Stimulated activated CD4-positive, alpha-beta T cell treated with anti-CD3 and anti-CD28 coated beads, Interleukin-2, amount 100 ng/mL, for 24 hours (primary cell): Measurements from ENCODE around the gene KPNB1.

Experiments
- DNase-seq, 2 donors: peaks; one replicate each; pipeline ENCODE4 v3.0.0-alpha.2; 2020

The KPNB1 gene

DNA sequence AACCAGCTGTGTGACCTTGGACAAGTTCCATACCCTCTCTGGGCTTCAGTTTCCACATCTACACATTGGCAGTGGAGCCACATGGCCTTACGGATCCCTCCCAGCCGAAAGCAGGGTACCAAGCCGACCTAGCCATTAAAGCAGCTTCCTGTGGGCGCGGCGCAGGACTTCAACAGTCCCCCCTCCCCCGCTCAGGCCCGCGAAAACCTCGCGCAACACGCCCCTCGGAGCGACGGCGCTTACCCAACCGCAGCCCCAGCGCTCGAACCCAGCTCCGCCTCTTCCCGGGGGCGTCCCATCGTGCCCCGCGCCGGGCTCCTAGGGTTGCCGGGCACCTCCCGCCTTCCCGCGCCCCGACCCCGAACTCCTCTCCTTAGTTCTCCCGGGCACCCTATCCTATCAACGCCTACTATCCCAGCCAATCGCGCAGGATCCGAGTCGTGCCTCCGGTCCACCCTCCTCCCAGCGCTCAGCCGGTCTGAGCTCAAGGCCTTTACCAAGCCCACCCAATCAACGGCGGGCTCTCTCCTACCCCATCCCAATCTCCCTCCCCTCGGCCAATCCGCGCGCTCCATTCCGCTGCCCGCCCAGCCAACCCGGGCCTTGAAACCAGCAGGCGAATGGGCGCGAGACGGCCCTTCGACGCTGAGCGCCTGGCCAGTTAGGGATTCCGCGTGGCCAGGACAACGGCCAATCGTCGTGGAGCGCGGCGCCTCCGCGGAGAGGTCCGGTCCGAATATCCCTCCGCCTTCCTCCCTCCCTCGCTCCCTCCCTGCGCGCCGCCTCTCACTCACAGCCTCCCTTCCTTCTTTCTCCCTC lies at the start of gene KPNB1:
Gene KPNB1, plus strand, starts transcription at position 767 of the 819 bp plus-strand sequence. CDS start 326 bp downstream, outside the sequence.
- peak; percentile 97 for DNase-seq

DNA sequence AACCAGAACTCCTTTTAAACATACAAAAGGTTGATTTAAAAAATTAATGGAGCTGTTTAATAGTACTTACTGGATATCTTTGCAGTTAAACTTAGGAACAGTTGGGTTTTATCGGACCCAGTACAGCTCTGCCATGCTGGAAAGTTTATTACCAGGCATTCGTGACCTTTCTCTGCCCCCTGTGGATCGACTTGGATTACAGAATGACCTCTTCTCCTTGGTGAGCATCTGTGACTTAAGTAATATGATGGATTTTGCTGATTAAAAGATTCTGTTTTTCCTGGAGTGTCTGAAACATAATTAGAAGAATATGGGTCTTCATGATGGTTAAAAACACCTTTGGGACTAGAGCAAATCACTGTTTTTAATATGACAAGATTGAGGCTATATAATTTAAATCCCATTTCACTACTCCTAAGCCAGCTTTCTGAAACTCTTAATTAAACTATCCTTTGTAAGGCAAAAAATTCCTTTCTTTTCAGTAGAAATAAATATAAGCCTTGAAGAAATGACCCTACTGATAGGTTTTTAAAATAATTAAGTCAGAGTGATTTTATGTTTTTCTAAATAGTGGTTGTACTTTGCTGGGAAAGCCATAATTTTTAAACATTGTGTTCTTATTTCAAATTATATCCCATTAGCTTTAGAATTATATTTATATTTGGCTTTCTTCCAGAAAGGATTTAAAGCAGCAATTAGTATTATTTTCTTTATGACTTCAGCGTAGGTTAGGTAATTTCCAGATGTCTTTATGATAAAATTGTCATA lies 45.7 kb upstream of the KPNB1 start:
- DNase-seq = no peak

DNA sequence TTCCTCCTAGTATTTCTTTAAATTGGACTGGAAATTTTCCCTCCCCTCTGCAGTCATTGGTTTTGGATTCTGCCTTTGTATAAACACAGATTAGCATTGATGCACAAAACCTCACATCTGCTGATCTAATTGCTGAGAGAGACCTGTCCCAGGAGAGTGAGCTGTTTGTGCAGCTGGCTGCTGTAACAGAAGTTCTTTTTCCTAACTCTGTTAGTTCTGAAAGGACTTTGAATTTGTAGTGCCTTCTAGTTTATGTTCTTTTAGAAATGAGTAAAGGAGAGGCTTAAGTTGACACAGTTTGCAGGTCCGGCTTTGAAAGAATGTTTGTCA lies 45.2 kb upstream of the KPNB1 start:
- DNase-seq = no peak

DNA sequence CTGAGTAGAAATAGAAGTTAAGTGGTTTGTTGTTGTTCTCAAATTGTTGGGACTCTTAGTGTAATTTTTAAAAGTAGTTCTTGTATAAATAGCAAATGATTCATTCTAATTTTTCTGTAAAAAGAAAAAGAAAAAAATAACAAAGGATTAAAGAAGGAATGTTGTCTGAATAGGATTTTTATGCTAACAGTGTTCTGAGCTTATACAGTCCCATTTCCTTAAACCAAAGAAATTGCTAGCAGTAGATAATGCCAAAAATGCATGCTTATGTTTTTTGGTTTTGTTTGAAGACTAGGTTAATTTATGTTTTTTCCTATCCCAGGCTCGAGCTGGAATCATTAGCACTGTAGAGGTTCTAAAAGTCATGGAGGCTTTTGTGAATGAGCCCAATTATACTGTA lies 44.7 kb upstream of the KPNB1 start:
- no peak for DNase-seq

DNA sequence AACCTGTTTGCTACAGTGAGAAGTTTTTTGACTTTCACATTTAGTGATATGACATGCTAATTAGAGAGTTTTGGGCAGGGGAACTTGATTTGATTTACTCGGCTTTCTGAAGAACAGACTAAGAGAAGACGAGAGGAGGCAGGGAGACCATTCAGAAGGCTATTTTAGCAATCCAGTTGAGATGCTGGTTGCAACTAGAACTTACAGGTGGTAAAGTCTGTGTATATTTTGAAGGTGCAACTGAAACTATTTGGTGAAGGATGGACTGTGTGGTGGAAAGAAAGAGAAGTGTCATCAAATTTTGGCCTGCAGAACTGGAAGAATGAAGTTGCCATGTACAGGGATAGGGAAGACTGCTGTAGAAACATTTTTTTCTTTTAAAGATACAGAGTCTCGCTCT lies 42.2 kb upstream of the KPNB1 start:
- no peak for DNase-seq

DNA sequence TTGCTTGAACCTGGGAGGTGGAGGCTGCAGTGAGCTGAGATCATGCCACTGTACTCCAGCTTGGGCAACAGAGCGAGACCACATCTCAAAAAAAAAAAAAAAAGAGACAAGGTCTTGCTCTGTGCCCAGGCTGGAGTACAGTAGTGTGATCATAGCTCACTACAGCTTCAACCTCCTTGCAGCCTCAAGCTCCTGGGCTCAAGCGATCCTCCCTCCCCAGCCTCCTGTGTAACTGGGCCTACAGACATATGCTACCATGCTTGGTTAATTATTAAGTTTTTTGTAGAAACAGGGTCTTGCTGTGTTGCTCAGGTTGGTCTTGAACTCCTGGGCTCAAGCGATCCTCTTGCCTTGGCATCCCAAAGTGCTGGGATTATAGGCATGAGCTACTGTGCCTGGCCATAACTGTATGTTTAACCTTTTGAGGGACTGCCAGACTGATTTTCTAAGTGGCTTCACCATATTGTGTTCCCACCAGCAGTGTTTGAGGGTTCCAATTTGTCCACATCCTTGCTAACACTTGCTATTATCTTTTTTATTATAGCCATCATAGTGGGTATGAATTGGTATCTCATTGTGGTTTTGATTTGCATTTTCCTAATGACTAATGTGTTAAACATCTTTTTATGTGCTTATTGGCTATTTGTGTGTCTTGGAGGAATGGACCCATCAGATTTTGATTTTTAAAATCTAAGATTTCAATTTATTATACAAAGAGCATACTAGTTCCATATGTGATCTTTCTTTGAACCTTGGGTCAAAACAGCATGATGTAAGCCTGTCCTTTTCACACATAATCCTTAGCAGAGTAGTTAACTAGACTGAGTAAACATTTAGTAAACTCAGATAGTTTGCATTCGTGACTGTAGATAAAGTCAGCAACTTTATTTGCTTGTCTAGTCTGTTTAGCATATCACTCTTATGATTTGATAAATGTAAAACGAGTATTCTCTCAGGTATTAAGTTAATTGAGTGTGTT lies 38.1 kb upstream of the KPNB1 start:
- DNase-seq = no peak

DNA sequence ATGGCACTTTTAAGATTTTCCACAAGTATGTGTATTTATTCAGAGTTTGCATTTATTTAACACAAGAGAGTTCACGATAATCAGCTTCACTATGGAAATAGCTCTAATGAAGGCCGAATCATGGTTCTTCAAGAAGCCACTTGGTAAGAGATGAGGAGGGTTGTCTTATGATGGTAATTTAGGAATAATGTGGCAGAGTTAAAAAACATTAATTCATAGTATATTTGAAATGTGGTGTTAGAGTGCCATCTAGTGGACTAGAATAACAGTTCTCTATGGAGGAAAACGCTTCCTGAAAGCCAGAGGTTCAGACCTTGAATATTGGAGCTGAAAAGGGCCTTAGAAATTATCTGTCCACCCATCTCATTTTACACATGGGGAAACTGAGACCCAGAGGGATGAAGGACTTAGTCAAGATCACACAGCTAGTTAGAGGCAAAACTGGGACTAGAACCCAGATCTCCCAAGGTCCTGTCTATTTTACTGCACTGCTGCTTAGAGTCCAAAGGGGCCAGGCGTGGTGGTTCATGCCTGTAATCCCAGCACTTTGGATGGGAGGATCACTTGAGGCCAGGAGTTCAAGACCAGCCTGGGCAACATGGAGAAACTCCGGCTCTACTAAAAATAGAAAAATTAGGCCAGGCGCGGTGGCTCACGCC lies 33.8 kb upstream of the KPNB1 start:
- no peak for DNase-seq

DNA sequence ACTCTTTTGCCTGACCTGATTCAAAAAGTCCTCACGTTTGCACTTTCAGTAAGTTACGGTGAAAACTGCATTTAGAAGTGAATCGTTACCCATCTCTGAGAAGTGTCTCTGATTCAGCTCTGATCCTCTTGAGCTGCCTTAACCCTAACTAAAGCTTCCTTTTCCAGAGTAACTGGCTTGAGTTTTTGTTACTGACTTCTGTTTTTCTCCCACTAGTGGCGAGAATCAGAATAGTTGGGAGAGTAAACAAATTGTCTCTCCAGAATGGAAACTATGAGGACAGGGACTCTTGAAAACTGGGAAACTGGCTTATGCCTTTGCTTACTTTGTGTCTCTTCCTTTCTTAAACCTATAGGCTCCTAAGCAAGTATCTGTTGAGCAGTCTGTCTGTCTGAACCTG lies 31.3 kb upstream of the KPNB1 start:
- DNase-seq = no peak

DNA sequence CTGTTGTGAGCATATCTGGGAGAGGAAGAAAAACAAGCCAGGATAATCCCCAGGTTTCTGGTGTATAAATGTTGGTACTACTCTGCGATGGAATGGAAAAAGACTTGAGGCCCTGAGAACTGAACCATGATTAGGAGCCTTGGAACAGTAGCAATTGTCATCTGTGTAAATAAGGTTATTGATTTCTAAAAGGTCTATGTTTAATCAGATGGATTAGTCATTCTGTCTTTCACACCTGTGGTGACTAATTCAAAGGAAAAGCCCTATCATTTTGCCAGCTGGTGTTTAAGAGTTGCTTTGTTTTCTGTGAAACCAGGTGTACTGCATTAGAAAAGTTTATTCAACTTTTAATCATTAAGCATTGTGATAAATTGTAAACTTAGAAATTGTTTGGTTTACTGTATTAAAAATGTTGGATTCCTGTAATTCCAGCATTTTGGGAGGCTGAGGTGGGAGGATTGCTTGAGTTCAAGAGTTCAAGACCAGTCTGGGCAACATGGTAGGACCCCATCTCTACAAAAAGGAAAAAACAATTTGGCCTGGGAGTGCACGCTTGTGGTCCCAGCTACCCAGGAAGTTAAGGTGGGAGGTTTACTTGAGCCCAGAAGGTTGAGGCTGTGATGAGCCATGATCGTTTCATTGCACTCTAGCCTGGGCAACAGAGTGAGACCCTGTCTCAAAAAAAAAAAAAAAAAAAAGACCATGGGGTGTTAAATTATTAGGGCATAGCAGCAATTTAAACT lies 29.0 kb upstream of the KPNB1 start:
- no peak for DNase-seq

DNA sequence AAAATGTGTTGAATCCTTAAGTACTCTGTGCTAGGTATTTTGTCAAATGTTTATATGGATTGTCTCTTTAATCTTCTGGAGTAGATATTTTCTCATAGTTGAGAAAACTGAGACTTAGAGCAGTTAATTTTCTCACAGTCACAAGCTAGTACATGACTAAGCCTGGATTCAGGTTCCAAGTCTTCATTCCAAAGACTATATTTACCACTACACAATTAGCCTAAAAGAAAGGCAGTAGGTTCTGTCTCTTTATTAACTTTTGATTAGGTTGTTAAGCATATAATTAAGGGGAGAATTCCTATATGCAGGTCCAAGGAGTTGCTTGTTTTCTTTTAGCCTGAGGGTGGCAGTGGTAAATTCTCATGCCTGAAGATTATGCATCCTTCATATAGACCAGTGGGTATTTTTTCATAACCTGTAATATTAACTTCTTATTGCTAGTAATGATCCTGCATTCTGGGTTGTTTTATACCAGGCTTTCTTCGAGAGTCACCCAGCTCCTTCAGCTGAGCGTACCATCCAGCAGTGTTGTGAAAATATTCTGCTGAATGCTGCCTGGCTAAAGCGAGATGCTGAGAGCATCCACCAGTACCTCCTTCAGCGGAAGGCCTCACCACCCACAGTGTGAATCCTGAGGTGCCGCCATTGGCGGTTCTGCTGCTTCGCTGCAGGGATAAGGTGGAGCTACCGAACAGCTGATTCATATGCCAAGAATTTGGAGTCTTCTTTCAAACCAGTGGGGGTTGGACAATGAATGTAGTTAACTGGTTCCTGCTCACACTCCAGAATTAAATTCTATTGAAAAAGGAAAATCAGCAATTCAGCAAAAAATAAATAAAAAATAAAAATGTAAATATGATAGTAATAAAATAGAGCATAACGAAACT lies 28.2 kb upstream of the KPNB1 start:
- DNase-seq = no peak

DNA sequence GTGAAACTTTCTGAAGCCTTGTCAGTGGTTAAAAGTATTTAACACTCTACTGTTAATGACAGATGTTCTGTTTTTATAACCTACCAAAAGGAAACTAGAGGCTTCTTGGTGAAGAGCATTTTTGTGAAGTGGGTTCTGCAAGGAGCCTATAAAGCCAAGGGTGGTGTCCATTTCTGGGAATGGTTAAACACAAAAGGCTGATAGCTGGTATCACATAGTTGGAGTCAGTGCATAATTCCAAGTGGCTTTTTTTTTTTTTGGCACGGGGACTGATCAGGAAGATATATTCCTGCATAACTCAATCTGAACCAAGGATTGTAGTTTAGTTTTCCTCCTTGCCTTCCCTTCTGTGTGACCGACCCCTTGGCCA lies 27.6 kb upstream of the KPNB1 start:
- DNase-seq = no peak

DNA sequence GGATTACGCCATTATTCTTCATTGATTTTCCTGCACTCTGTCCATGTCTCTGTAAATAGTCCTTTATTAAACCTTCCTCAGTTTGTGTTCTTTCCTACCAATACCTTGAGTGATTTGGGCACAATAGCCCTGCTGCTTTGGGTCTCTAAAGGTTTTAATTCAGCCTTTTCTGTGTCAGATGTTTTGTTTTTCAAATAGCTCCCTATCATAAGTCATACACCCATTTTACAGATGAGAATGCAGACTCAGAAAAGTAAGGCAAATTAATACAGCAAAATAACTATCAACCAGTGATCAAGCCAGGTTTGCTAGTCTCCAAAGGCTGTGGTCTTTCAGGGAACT lies 25.0 kb upstream of the KPNB1 start:
- DNase-seq = no peak

DNA sequence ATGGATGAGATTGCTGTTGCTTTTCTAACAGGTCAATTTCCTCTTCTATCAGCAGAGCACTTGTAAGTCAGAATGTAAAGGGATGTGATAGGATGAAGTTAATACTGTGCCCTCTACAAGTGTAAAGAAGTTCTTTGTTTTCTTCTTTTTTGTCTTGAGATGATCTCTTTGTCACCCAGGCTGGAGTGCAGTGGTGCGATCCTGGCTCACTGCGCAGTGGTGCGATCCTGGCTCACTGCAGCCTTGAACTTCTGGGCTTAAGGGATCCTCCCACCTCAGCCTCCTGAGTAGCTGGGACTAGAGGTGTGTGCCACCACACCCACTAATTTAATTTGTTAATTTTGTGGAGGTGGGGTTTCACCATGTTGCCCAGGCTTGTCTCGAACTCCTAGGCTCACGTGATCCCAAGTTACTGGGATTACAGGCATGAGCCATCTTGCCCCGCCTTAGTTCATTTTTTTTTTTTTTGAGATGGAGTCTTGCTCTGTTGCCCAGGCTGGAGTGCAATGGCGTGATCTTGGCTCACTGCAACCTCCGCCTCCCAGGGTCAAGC lies 21.6 kb upstream of the KPNB1 start:
- no peak for DNase-seq

DNA sequence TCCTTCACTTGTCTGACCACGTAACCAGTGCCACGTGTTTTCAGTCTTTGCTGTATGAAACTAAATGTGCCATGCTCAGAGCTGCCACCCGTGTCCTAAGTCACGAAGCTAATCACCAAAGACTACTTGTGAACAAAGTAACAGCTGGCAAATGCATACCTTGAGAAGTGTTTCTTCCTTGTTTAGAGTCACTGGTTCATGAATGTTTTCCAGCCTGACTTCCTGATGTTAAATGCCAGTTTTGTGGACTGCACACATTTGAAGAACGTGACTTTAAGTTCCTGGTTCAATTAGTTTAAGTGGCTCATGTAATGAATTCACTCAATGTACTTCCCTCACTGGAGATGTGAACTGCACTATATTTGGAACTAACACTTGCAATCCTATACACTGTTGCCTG lies 19.9 kb upstream of the KPNB1 start:
- DNase-seq = no peak

DNA sequence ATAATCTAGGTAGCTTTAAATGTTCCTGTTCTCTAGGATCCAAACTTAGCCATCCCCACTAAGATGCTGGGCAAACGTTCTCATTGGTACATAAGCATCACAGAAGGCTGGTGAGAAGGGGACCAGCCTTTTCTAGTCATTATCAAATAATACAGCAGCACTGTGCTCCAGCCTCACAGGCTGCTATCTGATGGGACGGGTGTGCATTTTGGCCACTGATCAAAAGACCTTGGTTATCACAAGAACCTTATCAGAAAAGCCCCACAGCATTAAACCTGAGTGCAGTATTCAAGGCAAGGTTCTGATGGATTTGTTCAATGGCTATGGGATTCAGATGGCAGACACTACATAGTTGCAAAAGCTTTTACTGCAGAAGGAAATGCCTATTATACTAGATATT lies 19.1 kb upstream of the KPNB1 start:
- no peak for DNase-seq

DNA sequence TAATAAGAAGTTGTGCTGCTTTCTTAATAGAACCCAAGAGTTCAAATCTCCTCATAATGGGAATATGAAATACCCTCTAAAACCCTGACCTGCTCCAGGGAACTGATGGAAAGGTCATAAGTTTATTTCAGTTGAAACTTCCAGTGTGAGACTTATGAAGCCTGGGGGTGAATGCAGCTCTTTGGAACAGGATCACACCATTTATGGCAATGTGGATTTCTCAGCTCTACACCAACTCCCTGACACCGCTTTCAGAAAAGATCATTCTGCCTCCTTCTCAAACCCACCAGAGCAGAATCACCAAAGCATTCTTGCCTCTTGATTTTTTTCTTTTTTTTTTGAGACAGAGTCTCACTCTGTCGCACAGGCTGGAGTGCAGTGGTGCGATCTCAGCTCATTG lies 16.7 kb upstream of the KPNB1 start:
- DNase-seq = no peak

DNA sequence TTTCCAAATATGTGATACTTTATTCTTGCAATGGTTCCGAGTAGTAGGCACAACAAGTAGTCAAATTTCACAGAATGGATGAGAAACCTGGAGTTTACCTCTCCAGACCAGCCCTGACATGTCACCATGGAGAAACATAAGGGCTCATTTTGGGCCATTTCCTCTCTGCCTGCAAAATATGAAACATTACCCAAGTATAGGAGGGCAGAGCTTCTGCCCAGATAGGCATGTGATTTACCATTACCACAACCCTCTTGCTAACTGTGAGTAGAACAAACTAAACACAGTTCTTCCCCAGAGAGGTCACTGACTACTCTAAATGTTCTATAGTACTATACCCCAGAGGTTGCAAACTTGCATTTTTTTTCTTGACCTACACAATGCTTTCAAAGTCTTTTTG lies 15.7 kb upstream of the KPNB1 start:
- DNase-seq = no peak

DNA sequence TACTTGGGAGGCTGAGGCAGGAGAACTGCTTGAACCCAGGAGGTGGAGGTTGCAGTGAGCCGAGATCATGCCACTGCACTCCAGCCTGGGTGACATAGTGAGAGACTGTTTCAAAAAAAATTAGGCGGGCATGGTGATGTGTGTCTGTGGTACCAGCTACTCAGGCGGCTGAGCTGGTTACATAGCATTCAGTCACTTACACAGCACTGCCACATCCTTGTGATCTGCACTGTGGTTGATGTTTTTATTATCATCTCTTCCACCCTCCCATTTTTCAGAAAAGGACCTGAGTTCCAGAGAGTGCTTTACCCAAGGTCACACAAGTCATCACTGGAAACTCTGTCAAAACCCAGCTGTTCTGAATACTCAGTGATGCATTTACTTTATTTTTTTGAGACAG lies 14.8 kb upstream of the KPNB1 start:
- no peak for DNase-seq

DNA sequence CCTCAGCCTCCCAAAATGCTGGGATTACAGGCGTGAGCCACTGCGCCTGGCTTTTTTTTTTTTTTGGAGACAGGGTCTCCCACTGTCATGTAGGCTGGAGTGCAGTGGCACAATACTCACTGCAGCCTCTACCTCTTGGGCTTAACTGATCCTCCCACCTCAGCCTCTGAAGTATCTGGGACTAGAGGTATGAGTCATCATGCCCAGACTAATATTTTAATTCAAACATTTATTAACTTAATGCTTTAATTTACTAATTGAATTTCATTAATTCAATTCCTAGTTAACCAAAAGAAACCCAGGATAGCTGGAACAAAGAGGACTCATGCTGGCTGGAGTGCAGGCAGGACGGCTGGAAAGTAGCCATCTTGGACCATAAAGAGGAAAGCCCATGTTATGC lies 14.0 kb upstream of the KPNB1 start:
- no peak for DNase-seq

DNA sequence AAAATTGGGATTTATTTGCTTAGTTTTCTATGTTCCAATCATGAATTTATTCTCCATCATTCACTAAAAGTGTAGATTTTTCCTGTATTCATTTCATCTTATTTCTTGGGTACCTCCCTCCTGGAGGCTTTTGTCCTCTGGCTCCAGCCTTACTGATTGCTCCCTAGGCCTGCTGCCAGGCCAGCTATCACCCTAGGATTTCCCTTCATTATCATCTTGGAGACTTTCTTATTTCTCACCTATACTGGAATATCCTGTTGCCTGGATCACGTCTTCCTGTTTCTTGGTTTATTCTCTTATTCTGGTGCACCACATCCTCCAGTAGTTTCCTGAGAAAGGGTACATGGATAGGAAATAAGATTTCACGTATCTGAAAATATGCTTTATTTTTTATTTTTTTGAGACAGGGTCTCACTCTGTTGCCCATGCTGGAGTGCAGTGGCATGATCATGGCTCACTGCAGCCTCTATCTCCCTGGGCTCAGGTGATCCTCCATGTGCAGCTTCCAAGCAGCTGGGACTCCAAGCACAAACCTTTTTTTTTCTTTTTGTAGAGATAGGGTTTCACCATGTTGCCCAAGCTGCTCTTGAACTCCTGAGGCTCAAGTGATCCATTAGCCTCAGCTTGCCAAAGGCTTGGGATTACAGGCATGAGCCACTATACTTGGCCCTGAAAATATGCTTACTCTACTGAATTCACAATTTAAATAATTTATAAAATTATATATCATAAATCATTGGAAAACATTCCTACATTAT lies 13.3 kb upstream of the KPNB1 start:
- no peak for DNase-seq
